Naive B cell (primary cell): ENCODE measurements around the gene GJC1. TPM values are rescaled to one million over a fixed set of nuclear protein-coding genes. Genes with fewer than 3 reads are reported as not detected.
"Not testable (repeated sequence)": the region's sequence is repeated elsewhere in the genome, so short reads cannot be mapped to it uniquely, and the experiment has no call there.

Experiments
- ATAC-seq, 2 donors: fragments of 150-1000 bp; cut with Tn5 transposase; 2 replicates each; pipeline ENCODE4 v1.10.0; 2021; ENCODE audit warnings: low read depth in 2 of 2, mild to moderate bottlenecking in 2 of 2, moderate library complexity in 2 of 2
- DNase-seq: peaks from one replicate; pipeline ENCODE4 v3.0.0; 2022
- H3K27ac Mint-ChIP-seq, 6 donors: one replicate each; pipeline ENCODE4 v1.8.0; 2020 to 2022; ENCODE audit warnings: mild to moderate bottlenecking in 6 of 6, mixed read lengths in 6 of 6, moderate library complexity in 5 of 6, inconsistent platforms in 2 of 6
- H3K27me3 Mint-ChIP-seq, 3 donors: one replicate each; pipeline ENCODE4 v1.8.0; 2021 to 2022; ENCODE audit warnings: mixed read lengths in 3 of 3, mild to moderate bottlenecking in 1 of 3
- H3K36me3 Mint-ChIP-seq, 2 donors: one replicate each; pipeline ENCODE4 v1.8.0; 2020 to 2022; ENCODE audit warnings: mixed read lengths in 2 of 2, inconsistent platforms in 1 of 2, mild to moderate bottlenecking in 1 of 2
- H3K4me1 Mint-ChIP-seq, 3 donors: one replicate each; pipeline ENCODE4 v1.8.0; 2020 to 2022; ENCODE audit warnings: mixed read lengths in 3 of 3, inconsistent platforms in 1 of 3, mild to moderate bottlenecking in 1 of 3, moderate library complexity in 1 of 3
- H3K4me3 Mint-ChIP-seq, 8 donors: one replicate each; pipeline ENCODE4 v1.8.0; 2020 to 2022; ENCODE audit warnings: mild to moderate bottlenecking in 8 of 8, mixed read lengths in 8 of 8, moderate library complexity in 8 of 8, inconsistent platforms in 2 of 8
- H3K9me3 Mint-ChIP-seq, 7 donors: one replicate each; pipeline ENCODE4 v1.8.0; 2020 to 2022; ENCODE audit warnings: mixed read lengths in 7 of 7, mild to moderate bottlenecking in 5 of 7, inconsistent platforms in 2 of 7, moderate library complexity in 1 of 7
- polyA plus RNA-seq, 6 donors: library from polyadenylated mRNA; unstranded; fragments of 300-500 nt; fragmentation: Illumina TruSeq; gene quantifications; one replicate each; pipeline ENCODE4 v1.2.3, GENCODE V29; 2021; ENCODE audit warnings: low read depth in 6 of 6

The GJC1 gene
- polyA plus RNA-seq, 6 donors from 2014 or later, result not detected

DNA sequence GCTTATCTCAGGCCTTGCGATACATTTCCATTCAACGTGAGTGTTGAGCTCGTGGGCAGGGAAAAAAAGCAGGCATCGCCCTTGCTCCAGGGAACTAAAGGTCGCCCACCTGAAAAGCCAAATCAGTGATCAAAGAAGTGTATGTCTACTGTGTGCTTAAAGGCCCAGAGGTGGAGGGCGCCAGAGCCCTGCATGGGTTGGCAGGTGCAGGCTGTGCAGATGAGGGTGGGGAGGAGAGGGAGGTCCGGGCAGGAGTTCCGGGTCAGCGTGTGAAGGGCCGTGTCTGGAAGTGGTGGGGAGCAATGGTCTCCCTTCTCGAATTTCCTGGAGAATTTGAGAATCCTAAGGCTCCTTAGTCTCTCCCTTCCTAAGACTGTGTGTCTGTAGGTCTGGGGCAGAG, 64.1 kb downstream of the GJC1 start:
- H3K27me3 Mint-ChIP-seq, result peaks cover 9 to 43% (median 15%) of the 10 kb centered on the region in 3 donors
- no peaks in the 10 kb centered on the region for H3K36me3 Mint-ChIP-seq
- DNase-seq (no peak), ATAC-seq (no peak)
- no peak overlapping the region for H3K4me3 Mint-ChIP-seq
- no peak overlapping the region for H3K27ac Mint-ChIP-seq
- peaks cover 0 to 5% (median 4%) of the 10 kb centered on the region in 3 donors for H3K4me1 Mint-ChIP-seq
- no peaks in the 10 kb centered on the region for H3K9me3 Mint-ChIP-seq

GRCh38 chr17:44763170-44763569, 66.9 kb downstream of the GJC1 start:
- Mint-ChIP-seq H3K4me3 (no peak overlapping the region), H3K9me3 (no peaks in the 10 kb centered on the region), H3K27ac (no peak overlapping the region), H3K4me1 (peaks cover under 1 to 4% (median 2%) of the 10 kb centered on the region in 3 donors), H3K27me3 (peaks cover 10 to 42% (median 26%) of the 10 kb centered on the region in 3 donors), H3K36me3 (no peaks in the 10 kb centered on the region)
- ATAC-seq (no peak), DNase-seq (no peak)

- ATAC-seq, result no peak
- Mint-ChIP-seq H3K27me3 (peaks cover 13 to 51% (median 36%) of the 10 kb centered on the region in 3 donors), H3K4me3 (no peak overlapping the region), H3K9me3 (no peaks in the 10 kb centered on the region), H3K27ac (no peak overlapping the region), H3K4me1 (peaks cover 4 to 7% (median 4%) of the 10 kb centered on the region in 3 donors), H3K36me3 (no peaks in the 10 kb centered on the region)
- no peak for DNase-seq
These were observed 67.9 kb downstream of the GJC1 start for GRCh38 chr17:44761932-44762810.

DNA sequence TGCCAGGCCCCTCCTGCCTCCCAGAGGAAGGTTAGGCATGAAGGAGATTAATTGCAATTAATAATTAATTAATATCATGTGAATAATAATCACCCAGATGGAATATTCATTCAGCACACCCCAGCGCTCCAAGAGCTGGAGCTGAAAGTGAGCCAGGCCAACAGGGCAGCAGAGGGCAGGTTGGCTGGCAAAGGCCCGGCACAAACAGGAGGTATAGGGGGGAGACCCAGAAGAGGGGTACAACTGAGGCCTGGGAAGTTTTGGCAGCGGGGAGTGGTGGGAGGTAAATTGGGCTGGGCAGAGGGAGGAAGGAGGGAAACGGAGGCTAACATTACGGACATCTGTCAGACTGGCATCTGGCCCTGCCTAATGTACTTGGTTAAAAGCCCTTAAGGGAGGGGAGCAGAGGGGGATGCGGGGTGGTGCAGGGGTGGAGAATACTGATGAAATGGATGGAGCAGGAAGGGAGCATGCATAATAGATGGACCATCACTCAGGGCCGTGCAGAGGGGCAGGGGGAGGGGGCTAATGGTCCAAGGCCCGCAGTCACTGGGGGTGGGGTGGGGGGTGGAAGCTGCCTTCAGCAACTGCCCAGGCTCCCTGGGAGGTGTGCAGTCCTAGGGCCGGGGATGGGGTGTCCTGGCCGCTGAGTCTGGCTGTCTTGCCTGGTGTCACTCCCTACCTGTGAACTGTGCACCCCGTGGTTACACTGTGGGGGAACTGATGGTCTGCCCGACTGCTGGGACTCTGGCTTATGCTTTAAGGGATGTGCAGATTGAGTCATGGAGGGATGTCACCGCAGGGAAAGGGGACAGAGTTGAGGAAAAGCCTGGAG, 69.4 kb downstream of the GJC1 start:
- H3K4me3 Mint-ChIP-seq, result peak overlapping the region in 4 of 8 donors; percentile 13 to 57 (median 36)
- peaks cover 4 to 7% (median 4%) of the 10 kb centered on the region in 3 donors for H3K4me1 Mint-ChIP-seq
- H3K9me3 Mint-ChIP-seq, result no peaks in the 10 kb centered on the region
- no peak overlapping the region for H3K27ac Mint-ChIP-seq
- H3K36me3 Mint-ChIP-seq, result no peaks in the 10 kb centered on the region
- ATAC-seq (no peak), DNase-seq (no peak)
- H3K27me3 Mint-ChIP-seq, result peaks cover 15 to 54% (median 32%) of the 10 kb centered on the region in 3 donors

- Mint-ChIP-seq H3K4me1 (peaks cover 4 to 7% (median 4%) of the 10 kb centered on the region in 3 donors), H3K4me3 (peak overlapping the region in 3 of 8 donors; percentile 25 to 57 (median 56)), H3K27ac (no peak overlapping the region), H3K9me3 (no peaks in the 10 kb centered on the region), H3K36me3 (no peaks in the 10 kb centered on the region), H3K27me3 (peaks cover 15 to 54% (median 32%) of the 10 kb centered on the region in 3 donors)
- ATAC-seq (no peak), DNase-seq (no peak)
These were observed 70.2 kb downstream of the GJC1 start for GRCh38 chr17:44759916-44760243.

GRCh38 chr17:44759086-44759915, 70.8 kb downstream of the GJC1 start:
- DNase-seq (no peak), ATAC-seq (peak; percentile 20 to 23)
- Mint-ChIP-seq H3K4me3 (peak overlapping the region in 4 of 8 donors; percentile 25 to 74 (median 56)), H3K27me3 (peaks cover 15 to 52% (median 33%) of the 10 kb centered on the region in 3 donors), H3K36me3 (no peaks in the 10 kb centered on the region), H3K9me3 (no peaks in the 10 kb centered on the region), H3K4me1 (peaks cover 4 to 7% (median 4%) of the 10 kb centered on the region in 3 donors), H3K27ac (no peak overlapping the region)

DNA sequence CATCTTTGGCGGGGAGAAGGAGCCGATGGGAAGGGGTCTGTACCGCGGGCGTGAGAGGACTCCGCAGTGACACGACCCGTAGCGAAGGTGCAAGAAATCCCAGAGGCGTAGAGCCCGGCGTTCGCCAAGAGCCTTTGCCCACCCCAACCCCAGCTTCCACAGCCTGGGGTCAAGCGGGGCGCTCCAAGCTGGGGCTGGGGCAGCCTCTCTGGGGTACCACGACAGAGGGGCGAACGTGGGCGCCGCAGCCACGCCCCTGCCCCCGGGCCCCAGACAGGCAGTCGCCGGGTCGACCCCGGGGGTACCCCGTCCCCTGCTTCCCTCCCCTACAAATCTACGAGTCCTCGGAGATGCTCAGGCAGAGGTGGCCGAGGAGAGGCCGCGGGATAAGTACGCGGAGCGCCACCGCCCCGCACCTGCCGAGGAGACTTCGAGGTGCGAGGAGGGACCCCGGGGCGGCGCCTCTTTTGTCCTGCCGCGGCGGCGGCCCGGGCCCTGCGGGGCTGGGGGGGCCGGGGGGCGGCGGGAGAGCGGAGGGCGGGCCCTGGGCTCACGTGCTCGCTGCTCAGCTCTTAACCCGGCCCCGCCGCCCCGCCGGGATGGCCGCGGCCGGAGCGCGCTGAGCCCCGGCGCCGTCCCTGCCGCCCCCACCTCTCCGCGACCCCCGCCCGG, 71.5 kb downstream of the GJC1 start, which contains the start of gene ADAM11:
Gene ADAM11, plus strand, starts transcription at position 575 of the 672 bp plus-strand sequence. CDS start 212 bp downstream, outside the sequence.
- Mint-ChIP-seq H3K36me3 (no peaks in the 10 kb centered on the region), H3K4me3 (peak within 1 kb of the TSS; percentile 30 to 80 (median 72)), H3K27ac (peak within 1 kb of the TSS in 1 of 6 donors; percentile 36), H3K27me3 (peaks cover 15 to 50% (median 39%) of the 10 kb centered on the region in 3 donors), H3K4me1 (peaks cover 4 to 7% (median 4%) of the 10 kb centered on the region in 3 donors), H3K9me3 (peaks cover 0 to 3% (median 0%) of the 10 kb centered on the region in 7 donors)
- ATAC-seq (peak; percentile 56 to 62), DNase-seq (no peak)

DNA sequence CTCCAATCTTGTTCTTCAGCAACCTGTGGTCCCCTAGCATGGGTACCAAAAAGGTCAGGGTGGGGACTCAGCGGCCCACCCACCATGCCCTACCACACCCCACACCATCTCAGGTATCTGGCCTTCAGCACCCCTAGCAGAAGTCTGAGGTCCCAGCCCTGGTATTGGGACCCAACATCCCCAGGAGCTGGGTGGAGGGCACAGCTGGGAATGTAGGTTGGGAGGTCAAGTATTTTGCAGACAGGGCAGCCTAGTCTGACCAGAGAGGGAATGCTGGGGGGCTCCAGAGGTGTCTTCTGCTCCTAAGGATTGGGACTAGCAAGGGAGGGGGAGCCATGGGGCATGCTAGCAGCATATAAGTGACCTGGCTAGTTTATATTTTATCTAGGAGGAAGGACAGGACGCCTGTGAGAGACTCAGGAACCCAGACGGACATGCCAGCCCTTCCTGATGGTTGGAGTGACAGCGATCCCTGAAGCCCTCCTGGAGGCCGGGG, 72.1 kb downstream of the GJC1 start:
- H3K27ac Mint-ChIP-seq, result peak overlapping the region in 1 of 6 donors; percentile 36
- H3K9me3 Mint-ChIP-seq, result peaks cover 0 to 3% (median 0%) of the 10 kb centered on the region in 7 donors
- H3K27me3 Mint-ChIP-seq, result peaks cover 15 to 50% (median 39%) of the 10 kb centered on the region in 3 donors
- DNase-seq (no peak), ATAC-seq (no peak)
- H3K4me1 Mint-ChIP-seq, result peaks cover 4 to 7% (median 4%) of the 10 kb centered on the region in 3 donors
- no peaks in the 10 kb centered on the region for H3K36me3 Mint-ChIP-seq
- H3K4me3 Mint-ChIP-seq, result peak overlapping the region; percentile 30 to 80 (median 72)

DNA sequence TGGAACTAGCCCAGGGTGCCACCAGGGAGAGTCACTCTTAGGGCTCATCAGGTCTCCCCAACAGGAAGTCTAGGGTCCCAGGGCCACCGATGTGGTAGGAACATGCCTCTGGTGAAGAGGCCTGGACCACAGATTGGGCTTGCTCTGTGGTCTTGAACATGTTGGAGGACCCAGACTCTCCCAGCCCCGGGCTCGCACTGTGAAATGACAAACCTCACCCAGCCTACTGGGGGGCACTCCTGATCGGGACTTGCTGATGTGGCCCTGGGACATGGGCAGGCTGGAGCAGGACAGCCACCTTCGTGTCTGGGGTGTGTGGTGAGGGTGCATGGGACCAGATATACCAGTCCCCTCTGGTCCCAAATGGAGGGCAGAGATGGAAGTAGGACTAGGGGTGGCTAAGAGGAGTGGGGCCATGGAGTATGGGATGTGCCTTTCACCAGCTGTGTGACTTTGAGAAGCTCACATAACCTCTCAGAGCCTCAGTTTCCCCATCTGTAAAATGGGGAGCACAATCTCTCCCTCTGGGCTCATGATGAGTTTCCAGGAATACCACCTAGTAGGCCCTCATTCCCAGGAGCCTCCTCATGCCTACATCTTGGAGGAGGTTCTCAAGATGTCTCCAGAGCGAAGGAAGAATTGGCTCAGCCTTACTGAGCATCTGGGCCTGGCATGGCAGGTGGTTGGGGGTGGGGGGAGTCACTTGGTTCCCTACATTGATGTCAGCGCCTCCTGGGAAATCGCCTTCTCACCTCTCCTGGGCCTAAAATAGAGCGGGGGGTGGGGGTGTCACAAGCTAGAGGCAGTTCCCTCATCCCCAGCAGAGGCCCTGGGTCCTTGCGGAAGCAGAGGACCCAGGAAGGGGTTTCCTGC, 72.8 kb downstream of the GJC1 start:
- H3K4me1 Mint-ChIP-seq, result peaks cover 4 to 7% (median 4%) of the 10 kb centered on the region in 3 donors
- peak overlapping the region in 4 of 8 donors; percentile 30 to 74 (median 56) for H3K4me3 Mint-ChIP-seq
- DNase-seq (no peak), ATAC-seq (no peak)
- peaks cover 0 to 3% (median 0%) of the 10 kb centered on the region in 7 donors for H3K9me3 Mint-ChIP-seq
- H3K27ac Mint-ChIP-seq, result no peak overlapping the region
- H3K36me3 Mint-ChIP-seq, result no peaks in the 10 kb centered on the region
- peaks cover 15 to 44% (median 39%) of the 10 kb centered on the region in 3 donors for H3K27me3 Mint-ChIP-seq

DNA sequence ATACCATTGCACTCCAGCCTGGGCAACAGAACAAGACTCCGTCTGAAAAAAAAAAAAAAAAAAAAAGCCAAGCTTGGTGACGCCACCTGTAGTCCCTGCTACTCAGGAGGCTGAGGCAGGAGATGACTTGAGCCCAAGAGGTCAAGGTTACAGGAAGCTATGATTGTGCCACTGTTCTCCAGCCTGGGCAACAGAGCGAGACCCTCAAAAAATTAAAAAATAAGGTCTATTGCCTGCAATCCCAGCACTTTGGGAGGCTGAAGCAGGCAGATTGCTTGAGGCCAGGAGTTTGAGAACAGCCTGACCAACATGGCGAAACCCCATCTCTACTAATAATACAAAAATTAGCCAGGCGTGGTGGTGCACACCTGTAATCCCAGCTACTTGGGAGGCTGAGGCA, 74.9 kb downstream of the GJC1 start:
- H3K9me3 Mint-ChIP-seq, H3K4me1 Mint-ChIP-seq, H3K27ac Mint-ChIP-seq, H3K4me3 Mint-ChIP-seq, H3K36me3 Mint-ChIP-seq, ATAC-seq, DNase-seq: not testable (repeated sequence)
- peaks cover 5 to 24% (median 23%) of the 10 kb centered on the region in 3 donors for H3K27me3 Mint-ChIP-seq

GRCh38 chr17:44754276-44754675, 75.8 kb downstream of the GJC1 start:
- H3K4me3 Mint-ChIP-seq, result no peak overlapping the region

More at GRCh38 chr17:44754276-44754675, 75.8 kb downstream of the GJC1 start:
- ATAC-seq, result no peak
- Mint-ChIP-seq H3K27me3 (peaks cover 5 to 23% (median 21%) of the 10 kb centered on the region in 3 donors), H3K36me3 (peaks cover 0 to 5% of the 10 kb centered on the region in 2 donors), H3K9me3 (peaks cover 0 to 3% (median 0%) of the 10 kb centered on the region in 7 donors), H3K4me1 (peaks cover 4 to 7% (median 4%) of the 10 kb centered on the region in 3 donors), H3K27ac (peak overlapping the region in 1 of 6 donors; percentile 29)
- DNase-seq, result no peak
